Measurements from ENCODE around the gene RDH13.
"Not testable (repeated sequence)": the region's sequence is repeated elsewhere in the genome, so short reads cannot be mapped to it uniquely, and the experiment has no call there.

Gene RDH13

DNA sequence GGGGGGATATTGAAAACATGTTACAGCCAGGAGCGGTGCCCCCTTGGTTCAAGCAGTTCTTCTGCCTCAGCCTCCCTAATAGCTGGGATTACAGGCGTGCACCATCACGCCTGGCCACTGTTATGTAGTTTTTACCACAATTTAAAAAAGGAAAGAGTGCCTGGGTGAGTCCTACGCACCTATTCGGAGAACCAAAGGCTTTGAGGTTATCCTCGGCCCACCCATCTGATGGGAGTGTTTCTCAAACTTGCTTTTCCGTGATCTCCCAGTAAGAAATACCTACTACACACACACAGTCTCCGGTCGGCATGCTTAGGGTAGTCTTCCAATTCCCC lies 20.6 kb downstream of the RDH13 start:
- Histone ChIP-seq H3K4me1 (ENCODE audit: control insufficient read depth in 2 of 2, insufficient read depth in 1 of 2, low read depth in 1 of 2, low read length in 2 of 2) (no peaks in the 10 kb centered on the region), H2BK15ac (ENCODE audit: low read length) (no peak overlapping the region), H2BK5ac (ENCODE audit: low read length) (peak overlapping the region; percentile 17), H3K4me2 (ENCODE audit: insufficient read depth, low read length, poor library complexity, severe bottlenecking) (no peak overlapping the region), H2BK120ac (ENCODE audit: low read depth, low read length) (no peak overlapping the region), H3K36me3 (replicated peaks in 1 of 2; ENCODE audit: control insufficient read depth in 2 of 2, insufficient read depth in 2 of 2, low read length in 2 of 2) (peaks cover 16 to 63% of the 10 kb centered on the region in 2 donors), H3K23ac (ENCODE audit: low read depth, low read length, poor library complexity) (no peak overlapping the region), H3K27ac (replicated peaks; ENCODE audit: low read length) (no peak overlapping the region), H3K4me3 (ENCODE audit: low read length in 2 of 2) (no peak overlapping the region), H2BK12ac (ENCODE audit: low read length) (no peak overlapping the region), H3K9ac (ENCODE audit: low read depth, low read length, poor library complexity) (no peak overlapping the region), H3K14ac (ENCODE audit: low read length) (no peak overlapping the region), H4K91ac (ENCODE audit: low read depth, low read length, poor library complexity) (no peak overlapping the region), H3K9me3 (replicated peaks in 1 of 2; ENCODE audit: control insufficient read depth in 2 of 2, insufficient read depth in 1 of 2, low read depth in 1 of 2, low read length in 2 of 2) (peaks cover 0 to 2% of the 10 kb centered on the region in 2 donors), H3K18ac (ENCODE audit: low read length) (no peak overlapping the region), H2AK5ac (ENCODE audit: low read depth, low read length) (no peak overlapping the region), H2AFZ (ENCODE audit: low read length) (no peak overlapping the region), H3K79me1 (ENCODE audit: low read depth, low read length) (no peaks in the 10 kb centered on the region), H3K27me3 (ENCODE audit: control insufficient read depth in 3 of 3, insufficient read depth in 3 of 3, low read depth in 1 of 3, low read length in 3 of 3) (no peaks in the 10 kb centered on the region), H3K4ac (ENCODE audit: low read length) (no peak overlapping the region), H4K8ac (ENCODE audit: low read depth, low read length) (no peak overlapping the region)
- no peak for DNase-seq (ENCODE audit: low spot score)
- no CpG with 5 or more reads among the region's 9 CpGs for WGBS, 2 donors (ENCODE audit: extremely low coverage in 2 of 2, insufficient read length in 2 of 2, insufficient replicate concordance in 1 of 2)

DNA sequence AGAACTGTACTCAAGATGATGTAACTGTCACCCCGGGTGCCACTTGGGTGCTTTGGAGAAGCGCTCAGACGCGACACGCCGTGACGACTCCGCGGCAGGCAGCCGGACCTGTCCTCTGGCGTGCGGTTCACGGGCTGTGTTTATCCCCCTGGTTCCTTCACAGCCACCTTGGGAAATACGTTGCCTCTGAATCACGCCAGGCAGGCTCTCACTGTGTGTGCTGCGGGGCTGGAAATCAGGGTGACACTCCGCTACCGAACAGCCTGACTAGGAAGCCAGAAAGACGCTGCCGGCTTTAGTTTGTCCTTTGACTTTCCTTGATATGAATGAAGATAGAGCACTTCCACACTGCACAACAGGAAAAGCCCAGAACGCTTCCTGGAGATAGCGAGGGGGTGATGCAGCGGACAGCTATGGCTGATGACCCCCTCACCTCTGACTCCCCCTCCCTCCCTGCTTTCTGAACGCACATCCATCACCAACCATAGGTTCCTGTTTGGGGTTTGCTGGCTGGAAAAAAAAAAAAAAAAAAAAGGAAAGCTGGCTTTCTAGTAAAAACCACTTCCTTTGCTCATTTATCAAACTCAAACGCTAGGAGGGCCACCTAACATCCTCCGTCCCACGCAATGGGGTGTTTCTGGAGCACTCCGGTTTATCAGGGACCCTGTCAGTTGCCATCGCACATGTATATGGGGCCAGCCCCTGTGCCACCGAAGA lies 21.2 kb downstream of the RDH13 start:
- peaks cover 12 to 58% of the 10 kb centered on the region in 2 donors for H3K36me3 ChIP-seq (replicated peaks in 1 of 2; ENCODE audit: control insufficient read depth in 2 of 2, insufficient read depth in 2 of 2, low read length in 2 of 2)
- DNase-seq (ENCODE audit: low spot score) = no peak

DNA sequence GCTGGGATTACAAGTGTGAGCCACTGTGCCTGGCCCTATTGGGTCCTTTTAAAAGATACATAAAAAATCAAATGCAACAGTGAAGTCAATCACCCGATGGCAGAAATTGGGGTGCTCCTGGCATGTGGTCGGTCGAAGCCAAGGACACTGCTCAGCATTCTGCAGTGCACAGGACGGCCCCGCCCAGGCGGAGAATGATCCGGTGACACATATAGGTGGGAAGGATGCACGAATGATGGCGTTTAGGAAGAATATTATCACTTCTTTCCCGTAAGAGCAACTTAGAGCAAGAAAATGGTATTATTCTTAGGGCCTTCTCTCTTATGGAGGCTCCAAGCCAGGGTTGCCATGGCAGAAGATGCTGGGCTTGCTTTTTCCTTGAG lies 21.7 kb downstream of the RDH13 start:
- Histone ChIP-seq H2BK120ac (ENCODE audit: low read depth, low read length) (no peak overlapping the region), H3K27me3 (ENCODE audit: control insufficient read depth in 3 of 3, insufficient read depth in 3 of 3, low read depth in 1 of 3, low read length in 3 of 3) (no peaks in the 10 kb centered on the region), H4K91ac (ENCODE audit: low read depth, low read length, poor library complexity) (no peak overlapping the region), H3K4me2 (ENCODE audit: insufficient read depth, low read length, poor library complexity, severe bottlenecking) (no peak overlapping the region), H2AK5ac (ENCODE audit: low read depth, low read length) (no peak overlapping the region), H3K4me1 (ENCODE audit: control insufficient read depth in 2 of 2, insufficient read depth in 1 of 2, low read depth in 1 of 2, low read length in 2 of 2) (no peaks in the 10 kb centered on the region), H4K8ac (ENCODE audit: low read depth, low read length) (no peak overlapping the region), H3K9ac (ENCODE audit: low read depth, low read length, poor library complexity) (no peak overlapping the region), H3K18ac (ENCODE audit: low read length) (no peak overlapping the region), H3K27ac (replicated peaks; ENCODE audit: low read length) (no peak overlapping the region), H3K36me3 (replicated peaks in 1 of 2; ENCODE audit: control insufficient read depth in 2 of 2, insufficient read depth in 2 of 2, low read length in 2 of 2) (peaks cover 10 to 52% of the 10 kb centered on the region in 2 donors), H3K4ac (ENCODE audit: low read length) (no peak overlapping the region), H3K4me3 (ENCODE audit: low read length in 2 of 2) (no peak overlapping the region), H3K9me3 (replicated peaks in 1 of 2; ENCODE audit: control insufficient read depth in 2 of 2, insufficient read depth in 1 of 2, low read depth in 1 of 2, low read length in 2 of 2) (peaks cover 0 to 2% of the 10 kb centered on the region in 2 donors), H3K23ac (ENCODE audit: low read depth, low read length, poor library complexity) (no peak overlapping the region), H3K79me1 (ENCODE audit: low read depth, low read length) (no peaks in the 10 kb centered on the region), H2AFZ (ENCODE audit: low read length) (no peak overlapping the region), H2BK5ac (ENCODE audit: low read length) (no peak overlapping the region), H2BK15ac (ENCODE audit: low read length) (no peak overlapping the region), H2BK12ac (ENCODE audit: low read length) (no peak overlapping the region), H3K14ac (ENCODE audit: low read length) (no peak overlapping the region)
- no CpG with 5 or more reads among the region's 10 CpGs for whole genome bisulfite sequencing, 2 donors (ENCODE audit: extremely low coverage in 2 of 2, insufficient read length in 2 of 2, insufficient replicate concordance in 1 of 2)
- DNase-seq (ENCODE audit: low spot score) = no peak

More for the DNA sequence above, 21.2 kb downstream of the RDH13 start:
- H2AK5ac ChIP-seq (ENCODE audit: low read depth, low read length) = no peak overlapping the region
- no peak overlapping the region for H3K14ac ChIP-seq (ENCODE audit: low read length)
- no peak overlapping the region for H2AFZ ChIP-seq (ENCODE audit: low read length)
- H3K23ac ChIP-seq (ENCODE audit: low read depth, low read length, poor library complexity) = no peak overlapping the region
- no peak overlapping the region for H2BK120ac ChIP-seq (ENCODE audit: low read depth, low read length)
- H3K27ac ChIP-seq (replicated peaks; ENCODE audit: low read length) = no peak overlapping the region
- no peak overlapping the region for H4K91ac ChIP-seq (ENCODE audit: low read depth, low read length, poor library complexity)
- no peak overlapping the region for H2BK12ac ChIP-seq (ENCODE audit: low read length)
- no peaks in the 10 kb centered on the region for H3K27me3 ChIP-seq (ENCODE audit: control insufficient read depth in 3 of 3, insufficient read depth in 3 of 3, low read depth in 1 of 3, low read length in 3 of 3)
- H2BK15ac ChIP-seq (ENCODE audit: low read length) = no peak overlapping the region
- no peaks in the 10 kb centered on the region for H3K79me1 ChIP-seq (ENCODE audit: low read depth, low read length)
- WGBS, 2 donors (ENCODE audit: extremely low coverage in 2 of 2, insufficient read length in 2 of 2, insufficient replicate concordance in 1 of 2) = no CpG with 5 or more reads among the region's 30 CpGs
- no peak overlapping the region for H3K4me3 ChIP-seq (ENCODE audit: low read length in 2 of 2)
- H4K8ac ChIP-seq (ENCODE audit: low read depth, low read length) = no peak overlapping the region
- no peak overlapping the region for H3K9ac ChIP-seq (ENCODE audit: low read depth, low read length, poor library complexity)
- no peak overlapping the region for H3K18ac ChIP-seq (ENCODE audit: low read length)
- no peaks in the 10 kb centered on the region for H3K4me1 ChIP-seq (ENCODE audit: control insufficient read depth in 2 of 2, insufficient read depth in 1 of 2, low read depth in 1 of 2, low read length in 2 of 2)
- H3K4me2 ChIP-seq (ENCODE audit: insufficient read depth, low read length, poor library complexity, severe bottlenecking) = no peak overlapping the region
- peak overlapping the region; percentile 17 for H2BK5ac ChIP-seq (ENCODE audit: low read length)
- H3K4ac ChIP-seq (ENCODE audit: low read length) = no peak overlapping the region
- peaks cover 0 to 2% of the 10 kb centered on the region in 2 donors for H3K9me3 ChIP-seq (replicated peaks in 1 of 2; ENCODE audit: control insufficient read depth in 2 of 2, insufficient read depth in 1 of 2, low read depth in 1 of 2, low read length in 2 of 2)

DNA sequence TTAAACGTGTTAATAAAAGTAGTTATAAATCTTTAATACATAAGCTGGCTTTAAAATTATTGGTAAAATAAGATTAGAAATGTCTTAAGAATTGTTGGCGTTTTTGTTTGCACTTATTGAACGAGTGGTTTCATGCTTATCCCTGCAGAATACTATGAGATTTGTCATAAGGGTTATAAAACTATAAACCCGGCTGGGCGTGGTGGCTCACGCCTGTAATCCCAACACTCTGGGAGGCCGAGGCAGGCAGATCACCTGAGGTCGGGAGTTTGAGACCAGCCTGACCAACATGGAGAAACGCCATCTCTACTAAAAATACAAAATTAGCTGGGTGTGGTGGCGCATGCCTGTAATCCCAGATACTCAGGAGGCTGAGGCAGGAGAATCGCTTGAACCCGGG lies 22.3 kb downstream of the RDH13 start:
- H3K36me3 ChIP-seq (replicated peaks in 1 of 2; ENCODE audit: control insufficient read depth in 2 of 2, insufficient read depth in 2 of 2, low read length in 2 of 2) = peaks cover 10 to 52% of the 10 kb centered on the region in 2 donors

More for the DNA sequence above, 22.3 kb downstream of the RDH13 start:
- H3K4me1 ChIP-seq (ENCODE audit: control insufficient read depth in 2 of 2, insufficient read depth in 1 of 2, low read depth in 1 of 2, low read length in 2 of 2); H3K27me3 ChIP-seq (ENCODE audit: control insufficient read depth in 3 of 3, insufficient read depth in 3 of 3, low read depth in 1 of 3, low read length in 3 of 3); H2AFZ ChIP-seq (ENCODE audit: low read length); H2BK120ac ChIP-seq (ENCODE audit: low read depth, low read length); H4K91ac ChIP-seq (ENCODE audit: low read depth, low read length, poor library complexity); H3K4me2 ChIP-seq (ENCODE audit: insufficient read depth, low read length, poor library complexity, severe bottlenecking); H4K8ac ChIP-seq (ENCODE audit: low read depth, low read length); H3K23ac ChIP-seq (ENCODE audit: low read depth, low read length, poor library complexity); H3K9ac ChIP-seq (ENCODE audit: low read depth, low read length, poor library complexity); H3K79me1 ChIP-seq (ENCODE audit: low read depth, low read length); H3K27ac ChIP-seq (replicated peaks; ENCODE audit: low read length); H2BK12ac ChIP-seq (ENCODE audit: low read length); H2BK15ac ChIP-seq (ENCODE audit: low read length); H2AK5ac ChIP-seq (ENCODE audit: low read depth, low read length); H3K14ac ChIP-seq (ENCODE audit: low read length); H3K4ac ChIP-seq (ENCODE audit: low read length); H2BK5ac ChIP-seq (ENCODE audit: low read length); DNase-seq (ENCODE audit: low spot score); H3K18ac ChIP-seq (ENCODE audit: low read length); H3K4me3 ChIP-seq (ENCODE audit: low read length in 2 of 2); H3K9me3 ChIP-seq (replicated peaks in 1 of 2; ENCODE audit: control insufficient read depth in 2 of 2, insufficient read depth in 1 of 2, low read depth in 1 of 2, low read length in 2 of 2): not testable (repeated sequence)
- no CpG with 5 or more reads among the region's 12 CpGs for WGBS, 2 donors (ENCODE audit: extremely low coverage in 2 of 2, insufficient read length in 2 of 2, insufficient replicate concordance in 1 of 2)
